GM18498 (cell line): ENCODE measurements around the gene MYMK.

Experiments
- ATAC-seq: cut with Tn5 transposase; IDR thresholded peaks from one replicate; pipeline ENCODE4 v1.9.1; 2021; ENCODE audit warnings: mild to moderate bottlenecking, moderate library complexity; ENCODE audit not compliant: unreplicated experiment

The MYMK gene

GRCh38 chr9:133488686-133489252 lies 36.0 kb downstream of the MYMK start:
- ATAC-seq = no peak

DNA sequence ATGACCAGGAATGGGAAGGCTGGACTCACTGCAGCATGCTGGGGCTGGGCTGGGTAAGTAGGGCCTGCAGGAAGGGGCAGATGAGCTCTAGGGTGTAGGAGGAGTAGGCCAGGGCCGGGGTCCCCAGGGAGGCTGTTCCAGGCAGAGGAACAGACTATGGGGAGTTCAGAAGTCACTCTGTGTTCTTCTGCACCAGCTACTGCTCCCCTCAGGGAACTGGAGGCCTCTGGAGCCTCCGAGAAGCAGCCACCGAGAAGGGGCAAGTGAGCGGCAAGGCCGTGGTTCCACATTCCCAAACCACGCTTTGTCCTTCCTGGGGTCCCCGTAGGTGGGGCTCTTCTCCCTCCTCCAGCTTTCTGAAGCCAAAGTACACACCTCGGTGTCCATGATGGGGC lies 37.4 kb downstream of the MYMK start:
- ATAC-seq = no peak

GRCh38 chr9:133485531-133486260 lies 39.1 kb downstream of the MYMK start:
- ATAC-seq = no peak

- ATAC-seq = no peak
Measured at GRCh38 chr9:133484671-133485437, 39.9 kb downstream of the MYMK start.

GRCh38 chr9:133483611-133484010 lies 41.1 kb downstream of the MYMK start:
- ATAC-seq = no peak

DNA sequence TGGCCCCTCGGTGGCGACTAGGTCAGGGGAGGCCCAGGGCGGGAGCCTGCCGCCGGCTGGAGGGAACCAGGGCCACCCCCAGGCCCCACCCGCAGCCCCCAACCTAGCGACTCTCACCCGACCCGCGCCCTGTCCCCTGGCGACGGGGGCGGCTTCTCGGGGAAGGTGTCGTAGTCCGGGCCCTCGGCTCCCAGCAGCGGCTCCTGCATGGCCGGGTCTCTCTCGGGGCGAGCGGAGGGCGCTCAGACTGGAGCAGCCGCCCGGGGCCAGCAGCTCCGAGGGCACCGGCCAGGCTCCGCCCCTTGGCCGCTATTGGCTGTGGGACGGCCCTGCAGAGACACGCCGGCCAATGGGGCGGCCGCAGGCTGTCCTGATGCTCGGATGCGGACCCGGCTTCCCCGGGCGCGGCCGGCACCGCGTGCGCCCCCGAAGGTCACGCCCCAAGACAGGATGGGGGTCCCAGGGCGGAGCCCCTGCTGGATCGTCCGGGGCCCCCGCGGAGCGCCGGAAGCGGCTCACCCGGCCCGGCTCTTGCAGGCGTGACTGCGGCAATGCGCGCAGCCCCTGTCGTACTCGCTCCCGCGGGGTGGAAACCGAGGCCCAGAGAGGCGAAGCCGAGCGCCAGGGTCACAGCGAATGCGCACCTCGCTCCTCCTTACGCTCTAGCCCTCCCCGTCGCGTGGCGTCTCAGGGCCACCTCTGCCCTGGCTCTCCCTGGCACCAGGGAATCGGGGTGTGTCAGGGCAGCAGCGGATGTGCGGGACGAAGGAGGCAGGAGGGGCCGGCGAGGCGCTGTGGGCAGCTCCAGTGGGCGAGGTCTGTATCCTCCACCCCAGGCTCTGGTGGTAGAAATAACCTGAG lies 45.7 kb downstream of the MYMK start, which contains the start of gene SLC2A6:
Gene SLC2A6, minus strand, starts transcription at position 249 of the 861 bp plus-strand sequence. Its CDS starts 40 bp downstream, at position 209.
- peak; percentile 93 for ATAC-seq

GRCh38 chr9:133477992-133478850 lies 46.5 kb downstream of the MYMK start:
- ATAC-seq = peak; percentile 47

DNA sequence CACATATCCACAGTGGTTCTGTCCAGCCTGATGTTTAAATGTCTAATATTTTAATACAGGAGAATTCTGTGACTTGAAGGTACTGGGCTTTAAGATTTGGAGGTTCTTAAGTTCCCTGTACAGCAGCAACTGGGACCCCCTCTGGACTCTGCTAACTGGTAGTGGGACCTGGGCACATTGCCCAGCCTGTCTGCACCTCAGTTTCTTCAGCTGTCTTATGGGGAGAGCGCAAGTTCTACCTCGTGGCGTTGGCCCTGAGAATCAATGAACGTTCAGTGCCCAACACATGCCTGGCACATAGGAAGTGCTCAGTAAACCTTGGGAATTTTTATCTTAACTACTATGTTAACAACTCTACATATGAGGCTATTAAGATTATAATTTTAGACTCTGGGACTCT lies 47.3 kb downstream of the MYMK start:
- ATAC-seq = no peak

- no peak for ATAC-seq
Measured at GRCh38 chr9:133476941-133477340, 47.8 kb downstream of the MYMK start.

- ATAC-seq = no peak
Measured at GRCh38 chr9:133476036-133476931, 48.5 kb downstream of the MYMK start.

GRCh38 chr9:133475292-133476012 lies 49.3 kb downstream of the MYMK start:
- no peak for ATAC-seq

- no peak for ATAC-seq
Measured at GRCh38 chr9:133474853-133475252, 49.9 kb downstream of the MYMK start.

DNA sequence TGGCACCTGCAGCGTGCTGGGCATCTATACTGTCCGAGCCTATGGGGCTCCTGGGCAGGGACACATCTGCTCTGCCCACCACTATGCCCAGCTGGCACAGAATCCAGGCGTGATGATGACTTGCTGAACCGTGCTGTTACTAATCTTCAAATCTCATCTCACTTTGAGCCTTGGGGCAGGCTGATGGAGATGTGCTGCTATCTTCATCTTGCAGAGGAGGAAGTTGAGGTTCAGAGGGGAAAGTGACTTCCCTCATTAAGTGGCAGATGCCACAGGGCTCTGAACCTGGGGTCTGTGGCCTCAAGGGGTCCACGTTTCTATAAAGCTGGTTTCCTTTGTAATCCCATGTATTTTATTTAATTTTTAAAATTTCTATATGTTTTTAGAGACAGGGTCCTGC lies 50.5 kb downstream of the MYMK start:
- no peak for ATAC-seq

- no peak for ATAC-seq
Measured at GRCh38 chr9:133473743-133474142, 51.0 kb downstream of the MYMK start.

DNA sequence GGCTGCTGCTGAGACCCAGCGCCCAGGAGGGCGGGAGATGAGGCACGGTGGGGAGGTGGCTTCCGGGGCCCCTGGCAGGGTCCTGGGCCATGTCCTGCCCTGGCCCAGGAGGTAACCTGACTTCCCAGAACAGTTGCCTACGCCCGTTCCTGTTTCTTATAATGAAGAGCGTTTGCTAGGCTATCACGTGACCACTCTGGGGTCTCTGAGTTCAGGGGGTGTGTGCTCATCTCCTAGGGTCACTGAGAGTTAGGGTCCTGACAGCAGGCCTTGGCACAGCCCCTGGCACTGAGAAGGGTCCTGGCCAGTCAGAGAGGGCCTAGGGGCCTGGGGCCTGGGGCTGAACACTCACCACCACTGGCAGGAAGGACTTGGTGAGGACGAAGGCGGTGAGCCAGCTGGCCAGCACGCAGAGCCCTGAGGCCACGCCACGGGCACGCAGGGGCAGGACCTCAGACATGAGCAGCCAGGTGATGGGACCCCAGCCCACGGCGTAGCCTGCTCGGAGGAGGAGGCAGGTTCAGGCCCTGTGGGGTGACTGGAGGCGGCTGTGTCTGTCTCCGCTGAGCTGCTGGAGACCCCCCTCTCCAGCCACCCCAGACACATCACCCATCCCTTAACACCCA lies 51.9 kb downstream of the MYMK start:
- no peak for ATAC-seq

- no peak for ATAC-seq
Measured at GRCh38 chr9:133472277-133472645, 52.5 kb downstream of the MYMK start.

DNA sequence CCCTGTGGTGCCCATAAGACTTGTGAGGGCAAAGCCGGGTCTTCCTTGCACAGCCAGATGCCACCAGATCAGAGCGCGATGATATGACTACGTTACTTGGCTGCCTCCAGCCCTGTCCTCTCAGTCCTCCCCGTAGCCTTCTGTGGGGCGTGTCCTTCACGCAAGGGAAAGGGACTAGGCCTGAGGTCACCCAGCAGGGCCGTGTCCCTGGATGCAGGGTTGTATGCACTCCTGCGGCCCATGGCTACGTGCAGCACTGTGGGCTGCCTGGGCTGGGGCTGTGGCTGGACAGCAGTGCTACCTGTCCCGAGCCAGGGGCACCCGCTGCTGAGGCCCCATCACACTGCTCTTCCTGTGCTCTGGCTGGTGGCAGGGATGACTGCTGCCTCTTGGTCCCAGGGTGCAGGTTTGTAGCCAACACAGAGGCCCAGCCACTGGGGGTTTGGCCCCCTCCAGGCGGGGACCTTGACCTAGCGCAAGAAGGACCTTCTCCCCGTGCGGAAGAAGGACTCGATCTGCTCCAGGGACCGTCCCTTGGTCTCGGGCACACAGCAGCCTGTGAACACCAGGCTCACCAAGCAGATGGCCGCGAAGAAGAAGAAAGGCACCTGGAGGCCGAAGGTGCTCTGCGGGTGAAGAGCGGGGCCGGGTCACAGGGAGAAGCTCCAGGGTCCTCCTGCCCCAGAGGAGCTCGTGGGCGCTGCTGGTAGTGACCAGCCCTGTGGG lies 53.0 kb downstream of the MYMK start:
- ATAC-seq = no peak
